Osteoblast (primary cell): ENCODE measurements around the gene CIITA. TPM values are rescaled to one million over a fixed set of nuclear protein-coding genes. Genes with fewer than 3 reads are reported as not detected.

Source experiments
- DNase-seq: peaks from one replicate; pipeline ENCODE4 v3.0.0; 2011; ENCODE audit warnings: low spot score, mixed read lengths; ENCODE audit not compliant: insufficient read length; ENCODE audit errors: missing footprints
- H2AFZ ChIP-seq: 2 replicates; pipeline ENCODE4 v1.6.0; 2011; ENCODE audit warnings: mild to moderate bottlenecking, low read length
- H3K27ac ChIP-seq: 2 replicates; pipeline ENCODE4 v1.5.1; 2011; ENCODE audit warnings: mild to moderate bottlenecking, low read depth, low read length, moderate library complexity
- H3K27me3 ChIP-seq: 2 replicates; pipeline ENCODE4 v1.6.0; 2012; ENCODE audit warnings: mild to moderate bottlenecking, control low read depth, inconsistent platforms, low read length, moderate library complexity; ENCODE audit not compliant: insufficient read depth
- H3K36me3 ChIP-seq: 2 replicates; pipeline ENCODE4 v1.5.1; 2011; ENCODE audit warnings: mild to moderate bottlenecking, low read length, control low read depth, moderate library complexity; ENCODE audit not compliant: insufficient read depth
- H3K4me1 ChIP-seq: 2 replicates; pipeline ENCODE4 v1.5.1; 2011; ENCODE audit warnings: mild to moderate bottlenecking, low read length, control low read depth, moderate library complexity; ENCODE audit not compliant: insufficient read depth
- H3K4me2 ChIP-seq: 2 replicates; pipeline ENCODE4 v1.6.0; 2011; ENCODE audit warnings: mild to moderate bottlenecking, low read length; ENCODE audit not compliant: insufficient read depth
- H3K4me3 ChIP-seq: fragments of 200-600 bp; sonication (generic); 3 replicates; pipeline ENCODE4 v1.5.1; 2012; ENCODE audit warnings: mild to moderate bottlenecking, low read length, inconsistent platforms; ENCODE audit not compliant: insufficient read depth
- H3K79me2 ChIP-seq: 2 replicates; pipeline ENCODE4 v1.6.0; 2012; ENCODE audit warnings: mild to moderate bottlenecking, low read length, control low read depth, inconsistent platforms; ENCODE audit not compliant: insufficient read depth
- H3K9me3 ChIP-seq: 2 replicates; pipeline ENCODE4 v1.5.1; 2011; ENCODE audit warnings: low read depth, low read length, control low read depth
- H4K20me1 ChIP-seq: 2 replicates; pipeline ENCODE4 v1.6.0; 2012; ENCODE audit warnings: mild to moderate bottlenecking, low read length, control low read depth; ENCODE audit not compliant: insufficient read depth
- CTCF ChIP-seq: IDR thresholded peaks from 2 replicates; pipeline ENCODE4 v1.5.1; 2011; ENCODE audit warnings: mild to moderate bottlenecking, low read depth, low read length, moderate library complexity; ENCODE audit errors: extremely low read depth
- total RNA-seq: library from RNA; depleted of rRNA; stranded (reverse); fragments of >200 nt; gene quantifications from 2 replicates; pipeline ENCODE4 v1.2.3, GENCODE V29; 2012

Gene CIITA
- total RNA-seq, 1 donor: 2.5 TPM

- DNase-seq: peak; percentile 61
- H2AFZ ChIP-seq: no peak overlapping the region
- H3K4me1 ChIP-seq: peaks cover 12% of the 10 kb centered on the region
- no peak for TF ChIP-seq CTCF
- no peak overlapping the region for H3K27ac ChIP-seq
- no peak overlapping the region for H3K4me2 ChIP-seq
- H4K20me1 ChIP-seq: no peaks in the 10 kb centered on the region
- no peaks in the 10 kb centered on the region for H3K27me3 ChIP-seq
- H3K9me3 ChIP-seq: no peaks in the 10 kb centered on the region
- no peaks in the 10 kb centered on the region for H3K79me2 ChIP-seq
- no peaks in the 10 kb centered on the region for H3K36me3 ChIP-seq
- H3K4me3 ChIP-seq: no peak overlapping the region
These were observed 14.6 kb upstream of the CIITA start for GRCh38 chr16:10862438-10862837.

GRCh38 chr16:10865991-10866966, 10.7 kb upstream of the CIITA start:
- no peak overlapping the region for H3K27ac ChIP-seq
- peaks cover 23% of the 10 kb centered on the region for H3K4me1 ChIP-seq
- DNase-seq: no peak
- no peaks in the 10 kb centered on the region for H3K79me2 ChIP-seq
- no peaks in the 10 kb centered on the region for H3K27me3 ChIP-seq
- no peak overlapping the region for H3K4me2 ChIP-seq
- no peak for TF ChIP-seq CTCF
- H4K20me1 ChIP-seq: no peaks in the 10 kb centered on the region
- H3K4me3 ChIP-seq: no peak overlapping the region
- no peaks in the 10 kb centered on the region for H3K9me3 ChIP-seq
- H3K36me3 ChIP-seq: no peaks in the 10 kb centered on the region
- no peak overlapping the region for H2AFZ ChIP-seq

- DNase-seq: no peak
- no peak overlapping the region for H3K27ac ChIP-seq
- H2AFZ ChIP-seq: no peak overlapping the region
- H3K4me1 ChIP-seq: peaks cover 26% of the 10 kb centered on the region
- no peak overlapping the region for H3K4me2 ChIP-seq
- no peak overlapping the region for H3K4me3 ChIP-seq
- no peaks in the 10 kb centered on the region for H3K9me3 ChIP-seq
- no peaks in the 10 kb centered on the region for H3K79me2 ChIP-seq
- H4K20me1 ChIP-seq: no peaks in the 10 kb centered on the region
- H3K36me3 ChIP-seq: no peaks in the 10 kb centered on the region
- no peak for TF ChIP-seq CTCF
- H3K27me3 ChIP-seq: no peaks in the 10 kb centered on the region
These were observed 9.8 kb upstream of the CIITA start for GRCh38 chr16:10867199-10867598.

GRCh38 chr16:10868104-10868595, 8.9 kb upstream of the CIITA start:
- TF ChIP-seq CTCF: no peak
- H3K4me2 ChIP-seq: no peak overlapping the region
- no peak overlapping the region for H3K4me3 ChIP-seq
- H3K36me3 ChIP-seq: no peaks in the 10 kb centered on the region
- H3K9me3 ChIP-seq: no peaks in the 10 kb centered on the region
- H3K27me3 ChIP-seq: no peaks in the 10 kb centered on the region
- no peak overlapping the region for H3K27ac ChIP-seq
- no peak for DNase-seq
- H4K20me1 ChIP-seq: no peaks in the 10 kb centered on the region
- peaks cover 19% of the 10 kb centered on the region for H3K4me1 ChIP-seq
- H3K79me2 ChIP-seq: no peaks in the 10 kb centered on the region
- H2AFZ ChIP-seq: no peak overlapping the region
